ENCODE data around the gene LRMDA.

LRMDA gene

GRCh38 chr10:75624638-75625037, 193.2 kb downstream of the LRMDA start:
- no peak for TF ChIP-seq CTCF (IDR thresholded peaks at IDR 0.05)

GRCh38 chr10:75630746-75631145, 199.3 kb downstream of the LRMDA start:
- no peak for TF ChIP-seq CTCF (IDR thresholded peaks at IDR 0.05)

- TF ChIP-seq CTCF (IDR thresholded peaks at IDR 0.05): no peak
These were observed 201.5 kb downstream of the LRMDA start for GRCh38 chr10:75632805-75633462.

GRCh38 chr10:75633568-75633967, 202.1 kb downstream of the LRMDA start:
- TF ChIP-seq CTCF (IDR thresholded peaks at IDR 0.05): no peak

GRCh38 chr10:75634947-75635346, 203.5 kb downstream of the LRMDA start:
- no peak for TF ChIP-seq CTCF (IDR thresholded peaks at IDR 0.05)

GRCh38 chr10:75638752-75639151, 207.3 kb downstream of the LRMDA start:
- no peak for TF ChIP-seq CTCF (IDR thresholded peaks at IDR 0.05)

- no peak for TF ChIP-seq CTCF (IDR thresholded peaks at IDR 0.05)
These were observed 208.3 kb downstream of the LRMDA start for GRCh38 chr10:75639736-75640135.

- no peak for TF ChIP-seq CTCF (IDR thresholded peaks at IDR 0.05)
These were observed 209.0 kb downstream of the LRMDA start for GRCh38 chr10:75640381-75640780.
